ENCODE results near the gene MATCAP1.

The MATCAP1 gene

GRCh38 chr16:67190448-67191399 is 7.0 kb upstream of the MATCAP1 start:
- no peak for DNase-seq

- no peak for DNase-seq
These were observed 6.3 kb upstream of the MATCAP1 start, which contains the start of gene EXOC3L1 for GRCh38 chr16:67190041-67190440. Gene EXOC3L1, minus strand, starts transcription at chr16:67190136. Its CDS starts 460 bp downstream, at chr16:67189676.

GRCh38 chr16:67188798-67189197 is 5.0 kb upstream of the MATCAP1 start:
- DNase-seq = no peak

GRCh38 chr16:67188323-67188722 is 4.6 kb upstream of the MATCAP1 start:
- DNase-seq = no peak

- DNase-seq = no peak
These were observed 3.6 kb upstream of the MATCAP1 start for GRCh38 chr16:67187175-67187890.

GRCh38 chr16:67186550-67186950 is 2.8 kb upstream of the MATCAP1 start:
- DNase-seq = no peak

- DNase-seq = no peak
These were observed 1.9 kb upstream of the MATCAP1 start for GRCh38 chr16:67185651-67186134.

- DNase-seq = peak; percentile 76
These were observed 1.4 kb upstream of the MATCAP1 start for GRCh38 chr16:67184995-67185650.

GRCh38 chr16:67184453-67184994 is 761 bp upstream of the MATCAP1 start:
- peak; percentile 43 for DNase-seq

- DNase-seq = no peak
These were observed 508 bp downstream of the MATCAP1 start for GRCh38 chr16:67183284-67183626.

GRCh38 chr16:67182288-67182687 is 1.5 kb downstream of the MATCAP1 start:
- DNase-seq = no peak

GRCh38 chr16:67181346-67181745 is 2.4 kb downstream of the MATCAP1 start:
- DNase-seq = no peak

GRCh38 chr16:67180166-67180565 is 3.6 kb downstream of the MATCAP1 start:
- no peak for DNase-seq

- DNase-seq = no peak
These were observed 4.2 kb downstream of the MATCAP1 start for GRCh38 chr16:67179421-67180080.

GRCh38 chr16:67177743-67178699 is 5.7 kb downstream of the MATCAP1 start:
- peak; percentile 60 for DNase-seq

- no peak for DNase-seq
These were observed 7.1 kb downstream of the MATCAP1 start for GRCh38 chr16:67176662-67177061.

GRCh38 chr16:67174706-67175231 is 9.0 kb downstream of the MATCAP1 start:
- no peak for DNase-seq

- peak; percentile 58 for DNase-seq
These were observed 9.7 kb downstream of the MATCAP1 start for GRCh38 chr16:67173808-67174705.

GRCh38 chr16:67173323-67173722 is 10.4 kb downstream of the MATCAP1 start:
- no peak for DNase-seq

Measured in stimulated activated naive CD4-positive, alpha-beta T cell treated with Interleukin-2 at 50 U/mL for 16 hours (primary cell).